ENCODE data around the gene NBPF3. TPM values are rescaled to one million over a fixed set of nuclear protein-coding genes. Genes with fewer than 3 reads are reported as not detected.

NBPF3 gene
- total and polyA plus RNA-seq, 7 donors, result 2.0 to 11.6 (median 4.9) TPM

- no peak for TF ChIP-seq POLR2AphosphoS5 (IDR thresholded peaks at IDR 0.05)
- no peak for TF ChIP-seq EP300 (IDR thresholded peaks at IDR 0.05)
- no peak for TF ChIP-seq CTCF (IDR thresholded peaks at IDR 0.05)
- no peak for TF ChIP-seq POLR2A (IDR thresholded peaks at IDR 0.05)
- H3K4me3 ChIP-seq, result no peak overlapping the region
- H3K9me3 ChIP-seq, result no peaks in the 10 kb centered on the region
- no peak overlapping the region for H3K27ac ChIP-seq
- no peaks in the 10 kb centered on the region for H3K36me3 ChIP-seq
- no peaks in the 10 kb centered on the region for H3K4me1 ChIP-seq
- H3K27me3 ChIP-seq, result no peaks in the 10 kb centered on the region
- 85 to 95% methylated on average over 5 of the region's 5 CpGs for WGBS, 2 donors
- no peak for DNase-seq
- intact Hi-C loops (cut with DNase I), result no loop called here
Measured at GRCh38 chr1:21524220-21524619, 84.3 kb downstream of the NBPF3 start.

- no peak for DNase-seq
- Histone ChIP-seq H3K27ac (no peak overlapping the region), H3K4me1 (no peaks in the 10 kb centered on the region), H3K36me3 (no peaks in the 10 kb centered on the region), H3K27me3 (no peaks in the 10 kb centered on the region), H3K4me3 (no peak overlapping the region), H3K9me3 (no peaks in the 10 kb centered on the region)
- intact Hi-C loops (cut with DNase I), result no loop called here
- TF ChIP-seq EP300 (IDR thresholded peaks at IDR 0.05) (no peak), POLR2AphosphoS5 (IDR thresholded peaks at IDR 0.05) (no peak), POLR2A (IDR thresholded peaks at IDR 0.05) (no peak), CTCF (IDR thresholded peaks at IDR 0.05) (no peak)
- WGBS, 2 donors, result 56 to 87% methylated on average over 14 of the region's 14 CpGs
Measured at GRCh38 chr1:21524686-21525339, 84.9 kb downstream of the NBPF3 start.

- Histone ChIP-seq H3K27me3 (no peaks in the 10 kb centered on the region), H3K9me3 (no peaks in the 10 kb centered on the region), H3K27ac (no peak overlapping the region), H3K4me3 (no peak overlapping the region), H3K36me3 (no peaks in the 10 kb centered on the region), H3K4me1 (no peaks in the 10 kb centered on the region)
- WGBS, 2 donors, result 81 to 88% methylated on average over 7 of the region's 7 CpGs
- DNase-seq, result no peak
- intact Hi-C loops (cut with DNase I), result no loop called here
- no peak for TF ChIP-seq POLR2AphosphoS5 (IDR thresholded peaks at IDR 0.05)
- no peak for TF ChIP-seq EP300 (IDR thresholded peaks at IDR 0.05)
- TF ChIP-seq POLR2A (IDR thresholded peaks at IDR 0.05), result no peak
- no peak for TF ChIP-seq CTCF (IDR thresholded peaks at IDR 0.05)
Measured at GRCh38 chr1:21525340-21525717, 85.4 kb downstream of the NBPF3 start.

- H3K36me3 ChIP-seq, result no peaks in the 10 kb centered on the region
- H3K27ac ChIP-seq, result no peak overlapping the region
- intact Hi-C loops (cut with DNase I), result no loop called here
- WGBS, 2 donors, result 63 to 79% methylated on average over 1 of the region's 1 CpG
- H3K4me1 ChIP-seq, result no peaks in the 10 kb centered on the region
- H3K9me3 ChIP-seq, result no peaks in the 10 kb centered on the region
- H3K27me3 ChIP-seq, result no peaks in the 10 kb centered on the region
- no peak for DNase-seq
- H3K4me3 ChIP-seq, result no peak overlapping the region
- no peak for TF ChIP-seq CTCF (IDR thresholded peaks at IDR 0.05)
- no peak for TF ChIP-seq EP300 (IDR thresholded peaks at IDR 0.05)
- no peak for TF ChIP-seq POLR2AphosphoS5 (IDR thresholded peaks at IDR 0.05)
- no peak for TF ChIP-seq POLR2A (IDR thresholded peaks at IDR 0.05)
Measured at GRCh38 chr1:21526441-21526840, 86.5 kb downstream of the NBPF3 start.
